Right lobe of liver (tissue), 6 donors: ENCODE measurements around the gene KREMEN2. TPM values are rescaled to one million over a fixed set of nuclear protein-coding genes. Genes with fewer than 3 reads are reported as not detected.
A peak's percentile ranks its signal among the peaks of the same experiment; 100 is the strongest.

Experiments used
- ATAC-seq, 4 donors: fragments of 200-7000 bp; cut with Tn5 transposase; one replicate each; pipeline ENCODE4 v1.9.1; 2020; ENCODE audit warnings: mild to moderate bottlenecking in 4 of 4, moderate library complexity in 4 of 4
- DNase-seq, 3 donors: peaks; one replicate each; pipeline ENCODE4 v3.0.0-alpha.2; 2020
- H3K27ac ChIP-seq, 3 donors: fragments of 200-600 bp; one replicate each; pipeline ENCODE4 v1.8.0; 2022
- H3K27me3 ChIP-seq, 2 donors: fragments of 200-600 bp; one replicate each; pipeline ENCODE4 v1.8.0; 2022
- H3K36me3 ChIP-seq, 4 donors: fragments of 200-600 bp; sonication (generic) in 1 of 4; one replicate each; pipeline versions ENCODE4 v1.5.1 to v1.8.0; 2017 to 2022; ENCODE audit warnings: control low read depth in 1 of 4
- H3K4me1 ChIP-seq, 4 donors: fragments of 200-600 bp; sonication (generic) in 1 of 4; one replicate each; pipeline versions ENCODE4 v1.5.1 to v1.8.0; 2017 to 2022; ENCODE audit warnings: control low read depth in 1 of 4
- H3K4me3 ChIP-seq, 3 donors: fragments of 200-600 bp; one replicate each; pipeline ENCODE4 v1.8.0; 2022
- H3K9me3 ChIP-seq, 4 donors: fragments of 200-600 bp; sonication (generic) in 1 of 4; one replicate each; pipeline versions ENCODE4 v1.5.1 to v1.8.0; 2017 to 2022; ENCODE audit warnings: control low read depth in 1 of 4
- CTCF ChIP-seq, 4 donors: fragments of 200-600 bp in 3 of 4; fragments of 450-650 bp in 1 of 4; IDR thresholded peaks; one replicate each; pipeline versions ENCODE4 v1.5.1 to v1.8.0; 2016 to 2022; ENCODE audit warnings: antibody characterized with exemption in 4 of 4, mild to moderate bottlenecking in 2 of 4
- POLR2A ChIP-seq: fragments of 450-650 bp; IDR thresholded peaks from one replicate; pipeline ENCODE4 v1.6.1; 2017; ENCODE audit warnings: antibody characterized with exemption, mild to moderate bottlenecking
- WGBS: methylation state at CpG from one replicate; pipeline ENCODE4 v1.1.6; 2018; ENCODE audit warnings: low coverage, low lambda C conversion rate; ENCODE audit not compliant: insufficient coverage; ENCODE audit errors: missing lambda C conversion rate; 5-methylcytosine and 5-hydroxymethylcytosine counted together
- intact Hi-C, 2 donors: fragments of 100-400 bp; cut with DNase I; formaldehyde crosslinking; loops; one replicate each; pipeline versions ENCODE4 v1.11.2 to v1.14.1; 2022
- total RNA-seq, 6 experiments: library from RNA; depleted of rRNA in 2 of 6; stranded (reverse); fragments of >200 nt in 2 of 6; fragmentation: NEBNext Ultra II Directional in 3 of 6; extraction: Animal tissue kit (Norgen Biotek cat#: 25700) in 3 of 6; gene quantifications; one replicate each; pipeline versions ENCODE4 v1.1.0 to v1.2.4, GENCODE V29; 2016 to 2023
- donor health status: DM: no; HTN: yes; CAD: no.
- donor health status: DM: no; HTN: no; CAD: no.
- donor health status: DM: no; HTN: no; CAD: no.
- donor health status: DM: no; HTN: yes; CAD: no.
- donor health status: DM: no; HTN: yes; CAD: no.

The KREMEN2 gene
- total RNA-seq, 6 experiments from 2014 or later, result not detected

DNA sequence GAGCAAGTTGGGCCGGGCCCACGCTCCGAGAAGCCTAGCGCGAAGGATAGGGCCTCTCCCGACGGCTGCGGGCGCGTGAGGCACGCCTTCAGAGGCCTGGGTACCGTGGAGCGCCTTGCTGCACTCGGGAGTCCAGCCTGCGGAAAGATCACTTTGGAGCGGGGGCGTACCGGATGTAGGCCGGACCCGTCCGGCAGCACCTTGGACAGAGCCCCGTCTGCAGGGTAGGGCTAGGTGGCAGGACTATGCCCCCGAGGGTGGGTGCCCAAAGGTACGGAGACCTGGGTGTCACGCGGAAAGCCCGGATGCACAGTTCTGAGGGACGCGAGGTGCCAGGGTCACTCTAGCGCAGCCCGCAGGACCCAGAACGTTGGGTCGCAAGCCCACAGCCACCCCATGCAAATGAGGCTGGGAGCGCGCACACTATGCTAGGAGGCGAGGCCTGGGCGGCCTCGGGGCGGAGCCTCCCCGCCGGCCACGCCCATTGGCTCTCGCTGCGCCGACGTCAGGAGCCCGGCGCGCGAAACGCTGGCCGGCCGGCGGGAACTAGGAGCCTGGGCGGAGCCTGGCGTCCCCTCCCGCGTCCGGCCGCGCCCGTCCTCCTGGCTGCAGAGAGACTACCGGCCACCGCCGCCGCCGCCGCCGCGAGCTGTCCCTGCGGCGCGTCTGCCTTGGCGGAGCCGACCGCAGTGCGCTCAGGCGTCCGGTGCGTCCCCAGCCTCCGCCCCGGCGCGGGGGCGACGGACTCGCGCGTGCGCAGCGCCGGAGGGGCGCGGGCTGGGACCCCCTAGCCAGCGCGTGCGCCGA, 4.9 kb downstream of the KREMEN2 start, which contains the start of gene PAQR4:
Gene PAQR4 (plus strand): TSS at position 611 of the 807 bp plus-strand sequence. CDS start 327 bp downstream, outside the sequence.
- WGBS, result 0% methylated on average over 8 of the region's 98 CpGs
- ATAC-seq (peak; percentile 89 to 95 (median 92)), DNase-seq (peak; percentile 90 to 91 (median 91))
- Histone ChIP-seq H3K36me3 (no peaks in the 10 kb centered on the region), H3K9me3 (no peaks in the 10 kb centered on the region), H3K27me3 (peaks cover 7 to 21% of the 10 kb centered on the region in 2 donors), H3K4me3 (peak within 1 kb of the TSS; percentile 51 to 65 (median 56)), H3K27ac (peak within 1 kb of the TSS in 1 of 3 donors; percentile 33), H3K4me1 (peaks cover 0 to 16% (median 4%) of the 10 kb centered on the region in 4 donors)
- intact Hi-C loops, result no loop called here
- peak; percentile 80 for TF ChIP-seq POLR2A
- TF ChIP-seq CTCF (IDR thresholded peaks at IDR 0.05), result no peak

GRCh38 chr16:2969545-2970521, 5.8 kb downstream of the KREMEN2 start:
- H3K4me3 ChIP-seq, result peak overlapping the region; percentile 51 to 65 (median 56)
- TF ChIP-seq CTCF (IDR thresholded peaks at IDR 0.05) (peak; percentile 12 to 36 (median 19)), POLR2A (no peak)
- intact Hi-C loops, result no loop called here
- H3K36me3 ChIP-seq, result no peaks in the 10 kb centered on the region
- 20% methylated on average over 7 of the region's 83 CpGs for WGBS
- H3K9me3 ChIP-seq, result no peaks in the 10 kb centered on the region
- H3K27me3 ChIP-seq, result peaks cover 4 to 12% of the 10 kb centered on the region in 2 donors
- H3K4me1 ChIP-seq, result peaks cover 0 to 8% (median 0%) of the 10 kb centered on the region in 4 donors
- peak overlapping the region in 1 of 3 donors; percentile 33 for H3K27ac ChIP-seq
- ATAC-seq (peak; percentile 6 to 34 (median 14)), DNase-seq (peak in 2 of 3 donors; percentile 63 to 69)

DNA sequence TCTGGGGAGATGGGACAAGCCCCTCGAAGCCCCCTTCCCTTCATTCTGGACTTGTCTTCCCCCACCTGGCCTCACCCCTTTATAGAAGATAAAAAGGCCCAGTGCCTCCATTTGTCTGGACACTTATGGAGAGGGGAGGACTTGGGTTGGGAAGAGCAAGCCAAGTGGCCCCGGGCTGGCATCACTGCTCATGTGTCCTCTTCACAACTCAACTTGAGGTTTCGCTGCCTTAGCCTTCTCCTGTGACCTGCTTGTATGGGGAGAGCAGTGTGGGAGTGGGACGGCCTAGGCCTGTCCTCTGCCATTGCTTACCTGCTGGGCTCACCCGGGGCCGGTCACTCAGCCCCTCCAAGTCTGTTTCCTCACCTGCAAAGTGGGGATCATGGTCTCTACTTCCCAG, 6.5 kb downstream of the KREMEN2 start:
- 80% methylated on average over 1 of the region's 6 CpGs for WGBS
- DNase-seq (no peak), ATAC-seq (no peak)
- no peaks in the 10 kb centered on the region for H3K36me3 ChIP-seq
- peaks cover 4 to 11% of the 10 kb centered on the region in 2 donors for H3K27me3 ChIP-seq
- intact Hi-C loops, result no loop called here
- no peak overlapping the region for H3K27ac ChIP-seq
- peak overlapping the region in 1 of 3 donors; percentile 56 for H3K4me3 ChIP-seq
- peaks cover 0 to 7% (median 0%) of the 10 kb centered on the region in 4 donors for H3K4me1 ChIP-seq
- no peaks in the 10 kb centered on the region for H3K9me3 ChIP-seq
- TF ChIP-seq CTCF (IDR thresholded peaks at IDR 0.05), result no peak
- no peak for TF ChIP-seq POLR2A

GRCh38 chr16:2971134-2971984, 7.3 kb downstream of the KREMEN2 start:
- DNase-seq, result no peak
- no peak for ATAC-seq
- TF ChIP-seq POLR2A (no peak), CTCF (IDR thresholded peaks at IDR 0.05) (no peak)
- Histone ChIP-seq H3K4me1 (peaks cover 0 to 7% (median 0%) of the 10 kb centered on the region in 4 donors), H3K9me3 (no peaks in the 10 kb centered on the region), H3K27me3 (peaks cover 4 to 7% of the 10 kb centered on the region in 2 donors), H3K36me3 (no peaks in the 10 kb centered on the region), H3K4me3 (no peak overlapping the region), H3K27ac (no peak overlapping the region)
- WGBS, result 97% methylated on average over 8 of the region's 35 CpGs
- intact Hi-C loops, result no loop called here
